HG03520 (cell line): Measurements from ENCODE around the gene LIX1.
A peak's percentile ranks its signal among the peaks of the same experiment; 100 is the strongest.
"Not testable (repeated sequence)": the region's sequence is repeated elsewhere in the genome, so short reads cannot be mapped to it uniquely, and the experiment has no call there.

Source experiments
- ATAC-seq: cut with Tn5 transposase; IDR thresholded peaks from one replicate; pipeline ENCODE4 v1.9.1; 2021; ENCODE audit warnings: mild to moderate bottlenecking, moderate library complexity; ENCODE audit not compliant: unreplicated experiment

The LIX1 gene

GRCh38 chr5:97105501-97106215, 36.8 kb downstream of the LIX1 start:
- ATAC-seq: no peak

- no peak for ATAC-seq
Measured at GRCh38 chr5:97102010-97102470, 40.4 kb downstream of the LIX1 start.

DNA sequence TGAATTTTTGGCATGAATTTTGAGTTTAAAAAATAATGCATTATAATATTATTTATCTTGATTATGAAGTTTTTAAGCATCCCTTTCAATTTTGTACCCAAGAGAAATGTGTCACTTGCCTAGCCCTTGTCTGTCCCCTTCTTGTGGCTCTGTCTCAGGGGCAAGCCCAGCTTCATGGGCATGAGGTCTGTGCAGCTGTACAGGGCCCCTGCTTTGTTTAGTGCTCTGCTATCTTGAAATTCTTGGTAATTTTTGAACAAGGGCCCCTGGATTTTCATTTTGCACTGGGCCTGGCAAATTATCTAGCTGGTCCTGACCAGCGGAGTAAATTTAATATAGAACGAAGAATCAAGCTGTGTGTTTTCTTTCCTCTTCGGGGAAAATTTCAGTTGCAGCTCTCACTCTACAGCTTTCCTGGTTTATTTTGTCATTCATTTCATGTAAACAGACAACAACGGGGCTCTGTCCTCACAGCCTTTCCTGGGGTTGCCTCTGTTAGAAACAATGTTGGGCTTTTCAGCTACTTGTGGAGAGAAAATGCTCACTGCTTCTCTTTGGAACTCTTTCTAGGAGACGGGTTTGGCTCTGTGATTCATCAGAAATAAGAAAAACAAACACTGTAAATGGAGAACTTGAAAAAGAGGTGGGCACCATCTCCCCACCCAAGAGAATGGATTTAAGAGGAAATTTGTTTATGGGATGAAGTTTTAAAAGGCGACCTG, 41.1 kb downstream of the LIX1 start:
- no peak for ATAC-seq

GRCh38 chr5:97100476-97100875, 41.9 kb downstream of the LIX1 start:
- no peak for ATAC-seq

- ATAC-seq: no peak
Measured at GRCh38 chr5:97098922-97099321, 43.5 kb downstream of the LIX1 start.

GRCh38 chr5:97097326-97098230, 44.8 kb downstream of the LIX1 start:
- no peak for ATAC-seq

DNA sequence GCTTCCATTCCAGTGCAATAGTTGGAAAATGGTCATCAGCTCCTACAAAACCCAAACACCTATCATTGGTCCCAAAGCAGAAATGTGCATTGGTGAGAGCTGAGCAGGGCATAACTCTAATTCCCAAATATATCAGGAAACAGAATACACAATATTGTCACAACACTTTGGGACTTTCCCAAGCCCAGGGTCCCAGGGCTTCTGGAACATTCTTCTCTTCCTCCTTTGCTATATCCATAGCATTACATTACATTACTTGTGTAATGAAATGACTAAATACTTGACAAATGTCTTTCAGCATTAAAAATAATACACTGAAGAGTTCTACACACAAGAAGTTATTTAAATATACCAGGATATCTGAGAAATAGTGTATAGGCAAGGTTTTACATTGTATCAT, 45.6 kb downstream of the LIX1 start:
- ATAC-seq: no peak

DNA sequence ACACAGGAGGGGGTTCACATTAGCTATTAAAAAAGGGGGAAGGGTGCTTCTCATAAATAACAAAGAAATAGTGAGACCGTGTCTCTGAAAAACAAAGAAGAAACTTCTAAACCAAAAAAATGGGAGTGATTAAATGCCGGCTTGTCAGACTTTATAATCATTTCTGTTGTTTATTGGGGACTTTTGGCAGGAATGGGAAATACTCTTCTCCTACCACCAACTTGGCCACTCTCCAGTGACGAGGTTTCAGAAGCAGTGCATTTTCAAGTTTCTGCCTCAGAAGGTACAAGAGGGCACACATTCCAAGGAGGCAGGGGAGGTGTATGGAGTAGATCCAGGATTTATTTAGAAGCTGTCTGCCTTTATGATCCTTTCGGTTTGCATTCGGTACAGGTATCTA, 46.2 kb downstream of the LIX1 start:
- ATAC-seq: no peak

- peak; percentile 29 for ATAC-seq
Measured at GRCh38 chr5:97095318-97095732, 47.1 kb downstream of the LIX1 start.

GRCh38 chr5:97094579-97095317, 47.7 kb downstream of the LIX1 start:
- peak; percentile 99 for ATAC-seq

DNA sequence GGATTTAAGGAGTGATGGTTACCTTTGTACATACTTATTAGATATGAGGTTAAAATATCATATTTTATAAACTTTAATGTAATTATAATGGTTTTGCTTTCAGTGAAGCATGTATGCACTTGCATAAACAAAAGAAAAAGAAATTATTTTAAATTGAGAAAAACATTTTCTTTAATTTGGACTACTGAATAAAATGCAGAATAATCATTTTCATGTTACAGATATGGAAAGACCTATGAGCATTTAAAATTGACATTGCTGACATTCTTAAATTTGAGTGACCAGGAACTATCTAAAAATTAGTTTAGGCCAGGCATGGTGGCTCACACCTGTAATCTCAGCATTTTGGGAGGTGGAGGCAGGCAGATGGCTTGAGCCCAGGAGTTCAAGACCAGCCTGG, 49.2 kb downstream of the LIX1 start:
- ATAC-seq: no peak

DNA sequence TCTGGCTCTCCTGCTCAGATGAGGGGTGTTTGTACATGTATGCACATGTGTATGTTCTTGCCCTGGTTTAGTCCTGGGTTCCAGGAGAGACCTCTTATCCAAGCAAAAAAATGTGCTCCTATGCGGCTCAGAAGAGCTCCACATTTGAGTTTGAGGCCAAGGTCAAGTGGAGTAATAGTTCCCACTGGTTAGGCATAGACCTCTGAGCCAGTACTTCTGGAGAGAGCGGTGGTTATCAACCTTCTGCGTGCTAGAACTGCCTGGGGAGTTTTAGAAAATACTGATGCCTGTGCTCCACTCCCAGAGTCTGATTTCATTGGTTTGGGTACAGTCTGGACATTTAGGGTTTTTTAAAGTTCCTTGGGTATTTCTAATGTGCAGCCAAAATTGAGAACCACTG, 51.5 kb downstream of the LIX1 start:
- ATAC-seq: no peak

GRCh38 chr5:97089149-97089801, 53.1 kb downstream of the LIX1 start:
- ATAC-seq: no peak

- ATAC-seq: no peak
Measured at GRCh38 chr5:97088774-97089148, 53.6 kb downstream of the LIX1 start.

DNA sequence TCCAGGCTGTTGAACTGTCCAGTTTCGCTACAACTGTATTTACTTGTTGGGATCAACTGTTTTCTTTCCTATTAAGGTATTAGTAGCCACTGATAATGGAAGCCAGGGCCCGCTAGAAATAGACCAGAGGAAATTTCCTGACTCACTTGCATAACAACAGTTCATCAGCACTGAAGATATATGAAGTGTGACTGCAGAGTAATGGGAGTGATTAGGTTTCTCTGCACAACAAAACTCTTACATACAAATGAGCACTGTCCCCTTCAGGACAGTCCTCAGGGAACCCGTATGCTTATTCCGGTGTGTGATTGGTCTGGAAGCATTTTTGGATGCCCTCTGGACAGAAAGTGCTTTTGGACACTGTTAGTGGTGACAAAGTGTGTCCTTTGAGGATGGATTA, 55.3 kb downstream of the LIX1 start:
- ATAC-seq: no peak

DNA sequence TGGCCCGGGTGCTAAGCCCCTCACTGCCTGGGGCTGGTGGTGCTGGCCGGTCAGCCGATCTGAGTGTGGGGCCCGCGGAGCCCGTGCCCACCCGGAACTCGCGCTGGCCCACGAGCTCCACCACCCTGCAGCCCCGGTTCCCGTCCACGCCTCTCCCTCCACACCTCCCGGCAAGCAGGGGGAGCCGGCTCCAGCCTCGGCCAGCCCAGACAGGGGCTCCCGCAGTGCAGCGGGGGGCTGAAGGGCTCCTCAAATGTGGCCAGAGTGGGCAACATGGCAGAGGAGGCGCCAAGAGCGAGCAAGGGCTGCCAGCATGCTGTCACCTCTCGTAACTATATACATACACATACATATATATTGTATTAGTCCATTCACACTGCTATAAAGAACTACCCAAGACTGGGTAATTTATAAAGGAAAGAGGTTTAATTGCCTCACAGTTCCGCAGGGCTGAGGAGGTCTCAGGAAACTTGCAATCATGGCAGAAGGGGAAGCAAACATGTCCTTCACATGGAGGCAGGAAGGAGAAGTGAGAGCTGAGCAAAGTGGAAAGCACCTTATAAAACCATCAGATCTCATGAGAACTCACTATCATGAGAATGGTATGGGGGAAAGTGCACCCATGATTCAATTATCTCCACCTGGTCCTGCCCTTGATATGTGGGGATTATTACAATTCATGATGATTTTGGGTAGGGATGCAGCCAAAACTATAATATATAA, 56.8 kb downstream of the LIX1 start:
- no peak for ATAC-seq

DNA sequence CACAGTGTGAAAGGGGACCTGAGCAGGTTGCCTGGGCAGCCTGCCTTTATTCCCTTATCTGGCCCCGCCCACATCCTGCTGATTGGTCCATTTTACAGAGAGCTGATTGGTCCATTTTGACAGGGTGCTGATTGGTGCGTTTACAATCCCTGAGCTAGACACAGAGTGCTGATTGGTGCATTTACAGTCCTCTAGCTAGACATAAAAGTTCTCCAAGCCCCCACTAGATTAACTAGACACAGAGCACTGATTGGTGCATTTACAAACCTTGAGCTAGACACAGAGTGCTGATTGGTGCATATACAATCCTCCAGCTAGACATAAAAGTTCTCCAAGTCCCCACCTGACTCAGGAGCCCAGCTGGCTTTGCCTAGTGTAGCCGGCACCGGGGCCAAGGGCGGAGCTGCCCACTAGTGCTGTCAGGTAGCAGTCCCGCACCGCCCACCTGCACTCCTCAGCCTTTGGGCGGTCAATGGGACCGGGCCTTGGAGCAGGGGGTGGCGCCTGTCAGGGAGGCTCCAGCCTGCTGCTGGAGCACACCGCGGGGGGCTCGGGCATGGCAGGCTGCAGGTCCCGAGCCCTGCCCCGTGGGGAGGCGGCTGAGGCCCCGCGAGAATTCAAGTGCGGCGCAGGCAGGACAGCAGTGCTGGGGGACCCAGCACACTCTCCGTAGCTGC, 57.5 kb downstream of the LIX1 start:
- not testable (repeated sequence) for ATAC-seq

DNA sequence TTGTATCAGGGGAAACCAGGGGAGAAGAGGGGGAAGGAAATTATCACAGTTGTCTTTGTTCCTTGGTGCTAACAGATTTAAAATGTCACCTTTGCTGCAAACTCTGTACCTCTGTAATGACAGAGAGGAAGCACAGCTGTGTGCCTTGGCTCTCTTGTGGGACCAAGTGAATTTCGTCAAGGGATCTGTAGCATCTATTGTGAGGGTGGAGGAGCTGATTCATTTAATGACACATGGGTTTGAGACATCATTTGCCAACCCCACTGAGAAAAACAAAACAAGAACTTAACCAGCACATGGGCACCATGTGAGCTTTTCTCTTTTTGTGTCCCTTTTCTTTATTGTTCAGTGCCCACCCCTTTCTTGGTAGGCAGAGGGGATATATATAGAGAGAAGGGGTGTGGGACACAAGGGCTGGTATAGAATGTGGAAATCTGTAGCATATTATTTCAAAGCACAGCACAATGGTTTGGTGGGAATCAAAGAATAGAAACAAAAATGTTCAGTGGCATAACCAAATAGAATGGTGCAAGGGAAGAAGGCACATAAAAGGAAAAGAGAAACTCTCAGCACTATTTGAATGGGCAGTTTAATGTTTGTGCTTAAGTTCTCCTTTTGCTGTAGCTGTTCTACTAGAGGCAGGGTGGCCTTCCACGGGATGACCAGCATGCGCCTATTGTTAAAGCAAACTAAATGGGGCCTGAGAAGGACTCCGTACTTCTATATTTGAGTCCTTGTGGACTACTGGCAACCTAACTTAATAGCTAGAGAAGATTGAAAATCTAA, 63.3 kb downstream of the LIX1 start:
- no peak for ATAC-seq
